Mammary epithelial cell (primary cell): Measurements from ENCODE around the gene GRHL3.

ENCODE experiments used
- CTCF ChIP-seq, 2 donors: IDR thresholded peaks in 1 of 2; conservative IDR thresholded peaks in 1 of 2; 2 replicates each; pipeline ENCODE4 v1.5.1; 2011 to 2012; ENCODE audit warnings: inconsistent platforms in 2 of 2, low read length in 2 of 2, mild to moderate bottlenecking in 2 of 2, control low read depth in 1 of 2, low read depth in 1 of 2; ENCODE audit not compliant: insufficient read depth in 1 of 2; ENCODE audit errors: extremely low read depth in 1 of 2
- EZH2 ChIP-seq: IDR thresholded peaks from 2 replicates; pipeline ENCODE4 v1.6.1; 2012; ENCODE audit warnings: low read length, inconsistent platforms, borderline replicate concordance

DNA sequence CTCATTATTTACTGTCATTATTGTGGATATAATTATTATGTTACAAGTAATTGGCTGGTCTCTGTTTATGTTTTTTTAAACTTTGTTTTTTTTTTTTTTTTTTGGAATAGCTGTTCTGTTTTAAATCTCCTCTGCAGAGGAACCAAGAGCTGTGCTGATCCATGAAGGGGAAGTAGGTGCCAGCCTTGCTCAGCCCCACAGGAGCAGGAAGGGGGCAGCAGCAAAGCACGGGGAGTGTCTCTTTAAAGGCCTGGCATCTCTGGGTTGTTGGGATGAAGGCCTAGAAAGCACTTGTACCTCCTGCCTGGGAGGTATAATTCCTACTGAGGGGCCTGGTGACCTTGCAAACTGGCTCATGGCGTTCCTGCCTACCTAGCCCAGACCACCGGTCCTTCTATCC, 2.5 kb upstream of the GRHL3 start:
- TF ChIP-seq CTCF (conservative IDR thresholded peaks at IDR 0.05 in 1 of 2, IDR thresholded peaks at IDR 0.05 in 1 of 2; ENCODE audit: extremely low read depth in 1 of 2, insufficient read depth in 1 of 2, low read depth in 1 of 2, low read length in 2 of 2) (peak; percentile 4 to 27), EZH2 (no peak)
